B cell (primary cell): ENCODE data around the gene ZBTB46.

Experiments used
- EZH2 ChIP-seq: IDR thresholded peaks from 2 replicates; pipeline ENCODE4 v1.6.1; 2012; ENCODE audit warnings: borderline replicate concordance, low read depth, mild to moderate bottlenecking, moderate library complexity, low read length; ENCODE audit not compliant: insufficient read depth, poor library complexity, severe bottlenecking
- TF ChIP-seq, protein P1 (sequence below): fragments of 200-600 bp; IDR thresholded peaks from one replicate; pipeline ENCODE4 v1.8.0; 2022; ENCODE audit warnings: antibody characterized with exemption, mild to moderate bottlenecking

DNA sequence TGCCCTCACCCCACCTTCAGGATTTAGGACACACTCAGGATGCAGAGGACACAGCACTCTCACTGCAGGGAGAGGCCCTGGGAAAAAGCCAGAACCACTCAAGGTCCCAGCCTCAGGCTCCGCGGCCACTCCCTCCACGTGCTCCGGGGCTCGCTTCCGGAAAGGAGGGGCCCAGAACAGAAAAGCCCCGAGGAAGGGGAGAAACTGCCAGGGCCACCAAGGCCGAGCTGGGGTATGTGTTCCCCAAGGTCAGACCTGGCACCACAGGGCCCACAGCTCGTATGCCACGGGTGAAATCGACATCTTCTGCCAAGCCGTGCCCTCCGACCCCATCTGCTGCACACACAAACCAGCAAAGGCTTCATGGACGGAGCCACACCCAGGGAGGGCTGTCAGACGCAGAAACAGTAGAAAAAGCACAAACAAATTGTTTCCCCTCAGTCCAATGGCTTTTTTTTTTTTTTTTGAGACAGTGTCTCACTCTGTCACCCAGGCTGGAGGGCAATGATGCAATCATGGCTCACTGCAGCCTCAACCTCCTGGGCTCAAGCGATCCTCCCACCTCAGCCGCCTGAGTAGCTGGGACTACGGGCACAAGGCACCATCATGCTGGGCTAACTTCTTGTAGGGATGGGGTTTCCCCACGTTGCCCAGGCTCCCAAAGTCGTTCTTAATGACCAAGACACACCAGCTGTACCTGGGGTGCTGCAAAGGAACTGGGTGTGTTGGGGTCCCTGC is 58.1 kb downstream of the ZBTB46 start:
- TF ChIP-seq, protein P1, sequence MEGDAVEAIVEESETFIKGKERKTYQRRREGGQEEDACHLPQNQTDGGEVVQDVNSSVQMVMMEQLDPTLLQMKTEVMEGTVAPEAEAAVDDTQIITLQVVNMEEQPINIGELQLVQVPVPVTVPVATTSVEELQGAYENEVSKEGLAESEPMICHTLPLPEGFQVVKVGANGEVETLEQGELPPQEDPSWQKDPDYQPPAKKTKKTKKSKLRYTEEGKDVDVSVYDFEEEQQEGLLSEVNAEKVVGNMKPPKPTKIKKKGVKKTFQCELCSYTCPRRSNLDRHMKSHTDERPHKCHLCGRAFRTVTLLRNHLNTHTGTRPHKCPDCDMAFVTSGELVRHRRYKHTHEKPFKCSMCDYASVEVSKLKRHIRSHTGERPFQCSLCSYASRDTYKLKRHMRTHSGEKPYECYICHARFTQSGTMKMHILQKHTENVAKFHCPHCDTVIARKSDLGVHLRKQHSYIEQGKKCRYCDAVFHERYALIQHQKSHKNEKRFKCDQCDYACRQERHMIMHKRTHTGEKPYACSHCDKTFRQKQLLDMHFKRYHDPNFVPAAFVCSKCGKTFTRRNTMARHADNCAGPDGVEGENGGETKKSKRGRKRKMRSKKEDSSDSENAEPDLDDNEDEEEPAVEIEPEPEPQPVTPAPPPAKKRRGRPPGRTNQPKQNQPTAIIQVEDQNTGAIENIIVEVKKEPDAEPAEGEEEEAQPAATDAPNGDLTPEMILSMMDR = no peak
- no peak for TF ChIP-seq EZH2
